ENCODE results near the gene SLC2A11.
A peak's percentile ranks its signal among the peaks of the same experiment; 100 is the strongest.

The SLC2A11 gene

GRCh38 chr22:23833017-23833751 is 24.5 kb upstream of the SLC2A11 start:
- DNase-seq: no peak

- DNase-seq: no peak
Observed at GRCh38 chr22:23833911-23834317, 23.8 kb upstream of the SLC2A11 start.

- DNase-seq: no peak
Observed at GRCh38 chr22:23834406-23834792, 23.3 kb upstream of the SLC2A11 start.

- DNase-seq: no peak
Observed at GRCh38 chr22:23834793-23835483, 22.7 kb upstream of the SLC2A11 start.

GRCh38 chr22:23835484-23836144 is 22.1 kb upstream of the SLC2A11 start:
- DNase-seq: no peak

- DNase-seq: no peak
Observed at GRCh38 chr22:23836281-23836680, 21.4 kb upstream of the SLC2A11 start.

DNA sequence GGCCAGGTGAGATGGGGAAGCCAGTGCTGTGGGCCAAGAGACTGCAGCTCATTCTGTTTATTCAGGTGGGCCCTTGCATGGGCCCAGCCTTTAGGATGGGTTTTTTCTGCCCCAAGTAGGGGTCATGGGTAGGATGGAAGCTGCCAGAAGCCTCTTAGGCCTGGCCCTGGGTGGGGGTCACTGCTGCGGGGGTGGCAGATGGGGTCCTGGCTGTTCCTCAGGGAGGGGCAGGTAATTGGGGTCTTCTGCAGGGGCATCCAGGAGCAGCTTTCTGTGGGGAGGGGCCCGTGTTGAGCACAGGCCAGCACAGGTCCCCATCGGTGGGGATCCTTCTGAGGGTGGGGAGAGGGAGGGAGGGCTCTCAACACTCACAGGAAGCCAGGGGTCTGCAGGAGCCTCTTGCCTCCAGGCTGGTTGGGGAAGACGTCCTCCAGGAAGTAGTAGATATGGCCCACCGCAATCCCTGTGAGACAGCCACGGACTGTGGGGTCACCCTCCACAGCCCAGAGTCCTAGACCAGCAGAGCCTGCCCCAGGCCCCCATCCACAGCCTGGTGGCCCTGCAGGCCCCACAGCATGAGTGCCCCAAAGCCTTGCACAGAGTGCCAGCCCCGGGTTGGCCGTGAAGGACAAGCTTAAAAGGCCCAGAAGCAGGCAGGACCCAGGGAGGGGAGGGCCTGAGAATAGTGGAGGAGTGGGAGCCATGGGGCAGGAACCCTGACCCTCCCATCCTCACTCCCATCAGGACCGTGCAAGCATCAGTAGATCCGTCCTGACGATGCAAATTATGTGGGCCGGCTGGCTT is 20.8 kb upstream of the SLC2A11 start:
- DNase-seq: no peak

- no peak for DNase-seq
Observed at GRCh38 chr22:23837496-23837859, 20.2 kb upstream of the SLC2A11 start.

DNA sequence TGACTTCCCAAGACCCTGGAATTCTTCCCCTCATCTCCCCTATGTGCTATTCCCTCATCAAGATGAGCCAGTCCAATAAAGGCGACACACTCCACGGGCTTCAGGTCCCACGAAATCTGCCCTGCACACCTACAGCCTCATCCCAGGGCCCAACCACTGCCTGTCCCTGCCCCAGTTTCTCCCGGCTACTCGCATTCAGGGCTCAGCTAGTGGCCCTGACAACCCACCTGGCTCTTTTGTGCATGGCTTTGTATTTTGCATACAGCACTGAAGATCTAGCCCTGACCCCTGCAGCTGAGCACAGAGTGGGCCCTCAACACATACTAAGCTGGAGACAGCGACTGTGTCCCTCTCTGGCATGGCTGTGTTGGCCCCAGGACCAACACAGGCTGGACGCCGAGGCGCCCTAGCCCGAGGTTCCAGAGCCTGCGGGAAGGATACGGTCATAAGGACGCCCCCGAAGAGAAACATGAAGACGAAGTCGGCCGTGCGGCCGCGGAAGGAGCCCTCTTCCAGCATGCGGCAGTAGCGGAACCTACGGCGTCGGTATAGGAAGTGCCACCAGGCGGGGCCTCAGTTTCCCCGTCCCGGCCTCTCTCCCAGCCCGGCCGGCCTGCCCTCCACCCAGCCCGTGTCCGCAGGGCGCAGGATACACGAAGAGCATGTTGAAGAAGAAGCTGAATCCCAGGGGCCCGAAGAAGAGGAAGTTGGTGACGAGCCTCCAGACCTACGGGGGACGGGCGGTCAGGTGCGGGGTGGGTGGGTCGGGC is 19.6 kb upstream of the SLC2A11 start:
- DNase-seq: no peak

- peak; percentile 90 for DNase-seq
Observed at GRCh38 chr22:23838681-23839468, 18.8 kb upstream of the SLC2A11 start, which contains the start of gene DERL3. Gene DERL3 (minus strand): TSS chr22:23839006. CDS start chr22:23838987, 19 bp downstream.

DNA sequence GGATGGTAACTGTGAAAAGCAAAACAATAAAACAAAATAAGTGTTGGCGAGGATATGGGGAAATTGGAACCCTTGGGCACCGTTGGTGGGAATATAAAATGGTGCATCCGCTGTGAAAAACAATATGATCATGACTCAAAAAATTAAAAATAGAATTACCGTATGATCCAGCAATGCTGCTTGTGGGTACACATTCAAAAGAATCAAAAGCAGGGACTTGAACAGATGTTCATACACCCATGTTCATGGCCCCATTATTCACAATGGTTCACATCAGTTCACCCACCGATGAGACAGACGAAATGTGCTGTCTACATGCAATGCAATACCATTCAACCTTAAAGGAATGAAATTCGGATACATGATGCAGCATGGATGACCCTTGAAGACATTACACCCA is 17.6 kb upstream of the SLC2A11 start:
- DNase-seq: no peak

GRCh38 chr22:23841292-23841691 is 16.4 kb upstream of the SLC2A11 start:
- no peak for DNase-seq

DNA sequence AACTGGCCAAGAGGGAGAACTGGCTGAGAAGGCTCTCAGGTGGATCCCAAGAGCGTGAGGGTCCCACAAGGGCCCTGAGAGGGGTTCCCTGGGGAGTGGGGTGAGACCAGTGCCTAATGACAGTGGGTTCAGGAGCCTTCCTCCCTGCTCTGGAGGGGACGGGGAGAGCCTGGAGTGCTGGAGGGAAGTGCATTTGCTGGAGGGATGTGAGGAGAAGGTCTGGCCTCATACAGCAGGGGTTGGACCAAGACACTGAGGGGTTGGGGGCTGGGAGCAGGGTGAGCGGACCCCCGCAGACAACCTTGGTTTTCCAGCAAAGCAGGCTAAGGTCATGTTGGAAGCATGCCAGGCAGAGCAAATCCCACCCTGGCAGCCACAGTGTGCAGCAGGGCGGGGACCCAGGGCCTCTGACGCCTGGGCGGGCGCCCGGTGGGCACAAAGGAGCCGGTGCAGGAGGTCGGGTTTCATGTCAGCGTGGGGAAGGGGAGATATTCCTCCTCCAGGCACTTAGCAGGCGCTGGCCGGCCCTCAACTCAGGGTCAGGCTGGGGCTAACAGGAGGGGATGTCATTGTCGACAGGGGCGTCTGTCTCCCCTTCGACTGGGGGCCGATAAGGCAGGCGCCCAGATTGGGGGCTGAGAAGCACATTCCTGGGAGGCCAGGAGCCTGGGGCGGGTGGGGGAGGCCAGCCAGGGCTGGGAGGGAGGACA is 15.8 kb upstream of the SLC2A11 start:
- no peak for DNase-seq

GRCh38 chr22:23842599-23842998 is 15.1 kb upstream of the SLC2A11 start:
- DNase-seq: no peak

- no peak for DNase-seq
Observed at GRCh38 chr22:23844739-23845202, 12.9 kb upstream of the SLC2A11 start.

DNA sequence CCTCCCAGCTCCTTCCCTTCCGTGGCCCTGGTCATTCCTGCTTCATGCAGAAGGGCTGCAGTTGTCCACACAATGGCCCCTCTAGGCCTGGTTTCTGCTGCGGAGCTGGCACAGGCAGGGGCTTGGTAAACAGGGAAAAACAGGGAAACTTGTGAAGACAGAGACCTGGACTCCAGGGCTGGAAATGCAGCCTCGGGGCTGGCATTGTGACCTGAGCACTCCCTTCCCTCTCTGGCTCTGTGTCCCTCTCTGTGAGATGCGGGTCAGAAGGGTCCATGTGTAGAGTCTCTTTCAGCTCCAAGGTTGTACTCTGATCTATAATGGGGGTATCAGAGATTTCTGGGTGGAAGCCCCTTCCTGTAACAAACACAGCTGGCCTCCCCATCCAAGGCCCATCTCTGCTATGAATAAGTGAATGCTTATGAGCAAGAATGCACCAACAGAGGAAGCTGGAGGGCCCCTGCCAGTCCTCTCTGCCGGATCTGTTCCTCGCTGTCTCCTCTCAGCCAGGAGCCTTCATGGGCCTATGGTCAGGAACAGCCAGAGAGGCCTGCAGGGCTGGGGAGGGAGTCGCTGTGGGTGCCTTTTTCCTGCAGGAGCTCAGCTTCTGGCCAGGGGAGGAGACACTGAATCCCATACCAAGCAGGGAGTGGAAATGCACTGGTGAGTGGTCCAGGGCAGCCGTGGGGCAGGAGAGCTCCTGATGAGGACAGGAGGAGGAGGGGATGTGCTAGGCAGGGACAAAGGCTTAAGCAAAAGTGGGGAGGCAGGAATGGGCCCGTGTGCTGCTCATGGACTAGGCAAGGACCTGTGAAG is 12.2 kb upstream of the SLC2A11 start:
- DNase-seq: no peak

DNA sequence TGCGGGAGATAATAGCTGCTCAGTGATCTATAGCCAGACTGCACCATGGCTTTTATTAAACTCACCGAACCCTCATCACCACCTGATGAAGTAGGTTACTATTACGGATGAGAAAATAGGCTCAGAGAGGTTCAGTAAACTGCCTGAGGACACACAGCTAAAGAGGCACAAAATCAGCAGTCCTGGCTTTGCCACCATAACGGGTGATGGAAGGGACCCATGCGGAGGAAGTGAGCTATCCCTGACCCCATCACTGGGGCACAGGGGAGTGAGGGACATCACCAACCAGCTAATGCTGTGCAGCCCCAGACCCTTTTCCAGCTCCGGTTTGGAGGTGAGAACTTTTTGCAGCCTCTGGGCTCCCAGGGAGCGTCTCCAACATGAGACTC is 11.6 kb upstream of the SLC2A11 start:
- no peak for DNase-seq

- DNase-seq: no peak
Observed at GRCh38 chr22:23847310-23847920, 10.3 kb upstream of the SLC2A11 start.
